ENCODE results near the gene MAFB.
"Not testable (repeated sequence)": the region's sequence is repeated elsewhere in the genome, so short reads cannot be mapped to it uniquely, and the experiment has no call there.

Gene MAFB

DNA sequence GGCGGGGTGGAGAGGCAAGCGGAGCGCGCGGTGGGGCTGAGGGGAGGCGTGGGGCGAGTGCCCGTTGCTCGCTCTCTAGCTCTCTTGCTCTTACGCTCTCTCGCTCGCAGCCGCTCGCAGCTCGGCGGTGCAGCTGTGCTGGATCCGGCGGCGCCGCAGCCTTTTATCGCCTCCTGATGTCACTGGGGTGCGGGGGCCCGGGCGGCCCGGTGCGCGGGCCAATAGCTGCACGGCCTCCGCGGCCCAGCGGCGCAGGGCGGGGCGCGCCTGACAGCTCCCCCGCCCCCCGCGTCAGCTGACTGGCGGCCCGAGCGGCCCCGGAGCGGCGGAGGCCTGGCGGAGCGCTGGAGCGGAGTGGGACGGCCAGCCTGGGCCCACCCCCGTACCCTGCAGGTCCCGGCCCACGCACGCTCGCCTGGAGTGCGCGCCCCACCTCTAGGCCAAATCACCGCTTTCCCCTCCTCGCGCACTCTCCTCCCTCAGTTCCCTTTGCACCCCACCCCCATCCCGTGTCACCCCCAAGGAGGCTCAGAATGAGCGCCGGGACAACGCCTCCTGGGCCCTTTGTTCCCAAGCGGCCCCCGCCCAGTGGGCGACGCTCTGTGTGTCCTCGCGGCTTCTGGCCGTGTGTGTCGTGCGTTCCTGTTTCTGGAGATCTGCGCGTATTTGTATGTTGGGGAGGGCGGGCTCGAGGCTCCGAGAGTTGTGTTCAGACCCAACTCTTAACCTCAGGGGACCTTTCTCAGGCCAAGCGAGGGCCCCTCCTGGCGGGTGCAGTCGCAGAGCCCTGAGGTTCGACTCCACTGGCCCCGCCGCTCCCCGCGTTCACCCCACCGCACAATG, at the start of gene MAFB:
Gene MAFB (minus strand): TSS at position 137 of the 843 bp plus-strand sequence. CDS start 386 bp downstream, outside the sequence.
- peaks cover 12% of the 10 kb centered on the region for H3K4me1 ChIP-seq (ENCODE audit: control insufficient read depth, low read depth, low read length)
- peaks cover 100% of the 10 kb centered on the region for H3K27me3 ChIP-seq (ENCODE audit: control insufficient read depth, insufficient read depth, low read length)
- peak within 1 kb of the TSS; percentile 60 for H3K4me3 ChIP-seq (ENCODE audit: low read length)
- H3K27ac ChIP-seq (ENCODE audit: low read length): no peak within 1 kb of the TSS
- H3K36me3 ChIP-seq (ENCODE audit: control insufficient read depth, low read depth, low read length): no peaks in the 10 kb centered on the region
- no peaks in the 10 kb centered on the region for H3K9me3 ChIP-seq (ENCODE audit: control insufficient read depth, low read depth, low read length)
- peak within 1 kb of the TSS; percentile 42 for H3K9ac ChIP-seq (ENCODE audit: low read length)

DNA sequence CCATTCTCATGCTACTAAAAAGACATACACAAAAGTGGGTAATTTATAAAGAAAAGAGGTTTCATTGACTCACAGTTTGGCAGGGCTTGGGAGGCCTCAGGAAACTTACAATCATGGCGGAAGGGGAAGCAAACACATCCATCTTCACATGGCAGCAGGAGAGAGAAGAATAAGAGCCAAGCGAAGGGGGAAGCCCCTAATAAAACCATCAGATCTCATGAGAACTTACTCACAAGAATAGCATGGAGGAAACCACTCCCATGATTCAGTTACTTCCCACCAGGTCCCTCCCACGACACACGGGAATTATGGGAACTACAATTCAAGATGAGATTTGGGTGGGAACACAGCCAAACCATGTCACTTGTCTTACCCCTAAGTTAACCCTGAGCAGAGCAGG, 47.4 kb upstream of the MAFB start:
- H3K36me3 ChIP-seq (ENCODE audit: control insufficient read depth, low read depth, low read length); H3K9ac ChIP-seq (ENCODE audit: low read length); H3K4me1 ChIP-seq (ENCODE audit: control insufficient read depth, low read depth, low read length); H3K27me3 ChIP-seq (ENCODE audit: control insufficient read depth, insufficient read depth, low read length); H3K27ac ChIP-seq (ENCODE audit: low read length); H3K4me3 ChIP-seq (ENCODE audit: low read length); H3K9me3 ChIP-seq (ENCODE audit: control insufficient read depth, low read depth, low read length): not testable (repeated sequence)

DNA sequence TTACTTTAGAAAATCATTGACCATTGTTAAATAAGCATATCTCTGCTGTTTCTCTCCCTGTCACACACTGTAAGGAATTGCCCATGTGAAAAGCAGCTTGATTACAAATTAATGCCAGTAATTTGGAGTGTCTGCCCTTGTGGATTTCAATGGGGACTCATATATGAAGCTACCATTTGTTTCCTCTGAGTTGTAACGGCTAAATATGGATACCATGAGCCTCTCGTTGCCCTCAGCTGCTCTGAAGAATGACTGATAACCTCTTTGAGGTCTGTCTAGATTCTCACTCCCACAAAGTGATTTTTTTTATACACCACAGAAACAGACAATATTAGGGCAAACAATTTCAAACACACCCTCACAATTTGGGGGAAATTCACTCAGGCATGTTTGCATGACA, 40.0 kb upstream of the MAFB start:
- no peaks in the 10 kb centered on the region for H3K4me1 ChIP-seq (ENCODE audit: control insufficient read depth, low read depth, low read length)
- H3K4me3 ChIP-seq (ENCODE audit: low read length): no peak overlapping the region
- H3K27ac ChIP-seq (ENCODE audit: low read length): no peak overlapping the region
- no peaks in the 10 kb centered on the region for H3K36me3 ChIP-seq (ENCODE audit: control insufficient read depth, low read depth, low read length)
- no peaks in the 10 kb centered on the region for H3K9me3 ChIP-seq (ENCODE audit: control insufficient read depth, low read depth, low read length)
- H3K9ac ChIP-seq (ENCODE audit: low read length): no peak overlapping the region
- no peaks in the 10 kb centered on the region for H3K27me3 ChIP-seq (ENCODE audit: control insufficient read depth, insufficient read depth, low read length)

DNA sequence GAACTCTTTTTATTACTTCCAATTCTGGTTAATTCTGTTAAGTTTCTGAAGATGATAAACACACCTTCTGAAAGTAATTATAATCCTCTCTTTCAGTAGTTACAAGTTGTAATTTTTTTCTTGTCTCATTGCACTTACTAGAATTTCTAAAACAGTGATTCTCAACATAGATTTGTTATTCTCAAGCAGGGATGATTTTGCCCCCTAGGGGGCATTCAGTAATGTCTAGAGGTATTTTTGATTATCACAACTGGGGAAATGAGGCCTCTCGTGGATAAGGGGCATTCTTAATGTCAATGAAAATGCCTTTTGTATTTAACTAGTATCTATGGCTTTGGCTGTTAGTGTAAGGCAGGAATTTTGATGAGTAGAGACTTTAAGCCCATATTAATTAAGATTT, 39.4 kb upstream of the MAFB start:
- Histone ChIP-seq H3K4me3 (ENCODE audit: low read length) (no peak overlapping the region), H3K9ac (ENCODE audit: low read length) (no peak overlapping the region), H3K27ac (ENCODE audit: low read length) (no peak overlapping the region), H3K27me3 (ENCODE audit: control insufficient read depth, insufficient read depth, low read length) (no peaks in the 10 kb centered on the region), H3K36me3 (ENCODE audit: control insufficient read depth, low read depth, low read length) (no peaks in the 10 kb centered on the region), H3K4me1 (ENCODE audit: control insufficient read depth, low read depth, low read length) (no peaks in the 10 kb centered on the region), H3K9me3 (ENCODE audit: control insufficient read depth, low read depth, low read length) (no peaks in the 10 kb centered on the region)

DNA sequence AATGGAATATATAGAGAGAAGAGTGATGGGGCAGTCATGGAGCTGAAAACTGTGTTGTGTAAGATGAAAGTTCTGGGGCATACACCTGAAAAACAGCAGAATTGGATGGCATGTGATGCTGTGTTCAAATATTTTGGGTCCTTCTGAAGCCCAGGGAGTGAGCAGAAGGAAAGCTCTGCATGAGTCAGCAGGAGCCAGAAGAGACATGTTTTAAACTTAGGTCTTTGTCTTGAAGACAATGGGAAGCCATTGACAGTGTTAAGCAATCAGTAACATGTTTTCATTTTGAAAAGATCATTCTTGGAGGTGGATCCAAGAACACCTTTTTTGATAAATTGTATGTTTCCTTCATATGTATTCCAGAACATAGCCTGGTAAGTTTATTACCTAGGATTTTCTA, 38.9 kb upstream of the MAFB start:
- H3K9ac ChIP-seq (ENCODE audit: low read length): no peak overlapping the region
- H3K27me3 ChIP-seq (ENCODE audit: control insufficient read depth, insufficient read depth, low read length): no peaks in the 10 kb centered on the region
- no peaks in the 10 kb centered on the region for H3K4me1 ChIP-seq (ENCODE audit: control insufficient read depth, low read depth, low read length)
- H3K9me3 ChIP-seq (ENCODE audit: control insufficient read depth, low read depth, low read length): no peaks in the 10 kb centered on the region
- H3K27ac ChIP-seq (ENCODE audit: low read length): no peak overlapping the region
- H3K36me3 ChIP-seq (ENCODE audit: control insufficient read depth, low read depth, low read length): no peaks in the 10 kb centered on the region
- no peak overlapping the region for H3K4me3 ChIP-seq (ENCODE audit: low read length)

DNA sequence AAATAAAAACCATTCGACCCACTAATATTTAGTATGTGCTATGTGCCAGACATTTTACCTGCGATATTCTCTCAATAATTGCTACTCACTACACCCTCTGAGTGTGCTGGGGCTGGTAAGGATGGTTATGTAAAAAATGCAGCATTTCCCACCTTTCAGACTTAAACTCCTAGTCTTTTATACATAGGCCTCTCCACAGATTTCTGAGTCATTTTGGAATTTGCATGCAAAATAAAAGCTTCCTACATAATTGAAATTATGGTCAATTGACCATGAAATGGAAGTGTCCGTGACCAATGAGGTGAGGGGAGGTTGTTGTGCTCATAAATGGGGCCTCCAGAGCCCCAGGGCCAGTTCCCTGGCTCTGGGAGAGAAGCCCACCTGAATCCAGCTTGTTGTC, 37.7 kb upstream of the MAFB start:
- Histone ChIP-seq H3K27me3 (ENCODE audit: control insufficient read depth, insufficient read depth, low read length) (no peaks in the 10 kb centered on the region), H3K4me3 (ENCODE audit: low read length) (no peak overlapping the region), H3K9me3 (ENCODE audit: control insufficient read depth, low read depth, low read length) (no peaks in the 10 kb centered on the region), H3K9ac (ENCODE audit: low read length) (no peak overlapping the region), H3K36me3 (ENCODE audit: control insufficient read depth, low read depth, low read length) (no peaks in the 10 kb centered on the region), H3K4me1 (ENCODE audit: control insufficient read depth, low read depth, low read length) (no peaks in the 10 kb centered on the region), H3K27ac (ENCODE audit: low read length) (no peak overlapping the region)

DNA sequence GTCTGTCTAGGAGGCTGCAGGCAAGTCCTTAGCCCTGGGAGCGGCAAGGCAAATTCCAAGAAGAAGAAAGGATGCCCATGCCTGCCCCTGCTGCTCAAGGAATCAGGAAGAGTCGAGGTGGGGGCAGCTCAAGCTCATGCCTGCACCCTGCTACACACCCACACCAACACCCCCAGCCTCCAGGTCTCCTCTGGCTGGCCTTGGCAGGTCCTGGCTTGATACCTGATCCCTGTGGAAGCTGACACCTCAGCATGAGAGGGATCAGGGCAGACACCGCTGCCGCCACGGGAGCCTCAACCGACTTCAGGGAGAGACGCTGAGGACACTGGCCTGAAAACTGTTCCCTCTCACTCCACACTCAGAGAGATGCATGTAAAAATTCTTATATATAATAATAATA, 35.5 kb upstream of the MAFB start:
- H3K27me3 ChIP-seq (ENCODE audit: control insufficient read depth, insufficient read depth, low read length): no peaks in the 10 kb centered on the region
- no peaks in the 10 kb centered on the region for H3K36me3 ChIP-seq (ENCODE audit: control insufficient read depth, low read depth, low read length)
- H3K9ac ChIP-seq (ENCODE audit: low read length): no peak overlapping the region
- no peaks in the 10 kb centered on the region for H3K9me3 ChIP-seq (ENCODE audit: control insufficient read depth, low read depth, low read length)
- H3K4me3 ChIP-seq (ENCODE audit: low read length): no peak overlapping the region
- H3K27ac ChIP-seq (ENCODE audit: low read length): no peak overlapping the region
- no peaks in the 10 kb centered on the region for H3K4me1 ChIP-seq (ENCODE audit: control insufficient read depth, low read depth, low read length)

DNA sequence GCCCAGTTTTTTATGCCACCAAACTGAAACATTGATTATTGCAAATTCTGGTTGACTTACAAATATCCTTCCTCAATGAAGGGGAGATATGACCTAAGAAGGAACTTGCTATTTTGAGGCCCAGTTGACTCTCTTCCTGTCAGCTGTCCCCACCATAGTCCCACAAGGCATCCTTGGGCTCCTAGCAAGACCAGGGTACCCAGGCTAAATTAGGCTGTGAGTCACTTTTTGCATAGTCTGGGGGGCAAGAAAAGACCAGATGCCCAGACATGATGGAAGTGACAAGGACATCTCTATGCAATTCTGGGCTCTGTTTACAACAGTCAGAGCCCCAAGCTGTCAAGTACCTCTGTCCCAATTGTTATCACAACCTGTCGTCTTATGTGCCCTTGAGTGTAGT, 31.8 kb upstream of the MAFB start:
- no peak overlapping the region for H3K4me3 ChIP-seq (ENCODE audit: low read length)
- no peak overlapping the region for H3K27ac ChIP-seq (ENCODE audit: low read length)
- H3K36me3 ChIP-seq (ENCODE audit: control insufficient read depth, low read depth, low read length): no peaks in the 10 kb centered on the region
- H3K9ac ChIP-seq (ENCODE audit: low read length): no peak overlapping the region
- H3K4me1 ChIP-seq (ENCODE audit: control insufficient read depth, low read depth, low read length): no peaks in the 10 kb centered on the region
- H3K9me3 ChIP-seq (ENCODE audit: control insufficient read depth, low read depth, low read length): no peaks in the 10 kb centered on the region
- no peaks in the 10 kb centered on the region for H3K27me3 ChIP-seq (ENCODE audit: control insufficient read depth, insufficient read depth, low read length)

DNA sequence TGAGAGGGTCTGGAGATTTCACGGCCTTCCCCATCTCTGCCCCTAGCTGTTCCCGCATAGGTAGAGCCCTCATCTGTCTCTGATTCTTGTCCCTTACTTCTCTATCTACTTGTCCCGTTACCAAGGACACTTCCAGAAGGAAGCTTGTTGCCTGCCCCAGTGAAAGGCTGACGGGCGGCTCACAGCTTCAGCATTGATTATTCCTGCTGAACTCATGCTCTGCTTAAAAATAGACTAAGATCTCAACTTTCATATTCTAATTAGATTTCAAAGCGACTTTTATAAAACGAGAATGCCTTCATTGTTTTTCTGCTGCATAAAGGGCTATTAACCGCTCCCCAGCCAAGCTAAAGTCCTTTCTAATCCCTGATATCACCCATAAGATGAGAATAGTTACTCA, 31.1 kb upstream of the MAFB start:
- no peak overlapping the region for H3K27ac ChIP-seq (ENCODE audit: low read length)
- H3K36me3 ChIP-seq (ENCODE audit: control insufficient read depth, low read depth, low read length): no peaks in the 10 kb centered on the region
- no peaks in the 10 kb centered on the region for H3K27me3 ChIP-seq (ENCODE audit: control insufficient read depth, insufficient read depth, low read length)
- H3K4me3 ChIP-seq (ENCODE audit: low read length): no peak overlapping the region
- H3K9me3 ChIP-seq (ENCODE audit: control insufficient read depth, low read depth, low read length): no peaks in the 10 kb centered on the region
- no peak overlapping the region for H3K9ac ChIP-seq (ENCODE audit: low read length)
- H3K4me1 ChIP-seq (ENCODE audit: control insufficient read depth, low read depth, low read length): no peaks in the 10 kb centered on the region

DNA sequence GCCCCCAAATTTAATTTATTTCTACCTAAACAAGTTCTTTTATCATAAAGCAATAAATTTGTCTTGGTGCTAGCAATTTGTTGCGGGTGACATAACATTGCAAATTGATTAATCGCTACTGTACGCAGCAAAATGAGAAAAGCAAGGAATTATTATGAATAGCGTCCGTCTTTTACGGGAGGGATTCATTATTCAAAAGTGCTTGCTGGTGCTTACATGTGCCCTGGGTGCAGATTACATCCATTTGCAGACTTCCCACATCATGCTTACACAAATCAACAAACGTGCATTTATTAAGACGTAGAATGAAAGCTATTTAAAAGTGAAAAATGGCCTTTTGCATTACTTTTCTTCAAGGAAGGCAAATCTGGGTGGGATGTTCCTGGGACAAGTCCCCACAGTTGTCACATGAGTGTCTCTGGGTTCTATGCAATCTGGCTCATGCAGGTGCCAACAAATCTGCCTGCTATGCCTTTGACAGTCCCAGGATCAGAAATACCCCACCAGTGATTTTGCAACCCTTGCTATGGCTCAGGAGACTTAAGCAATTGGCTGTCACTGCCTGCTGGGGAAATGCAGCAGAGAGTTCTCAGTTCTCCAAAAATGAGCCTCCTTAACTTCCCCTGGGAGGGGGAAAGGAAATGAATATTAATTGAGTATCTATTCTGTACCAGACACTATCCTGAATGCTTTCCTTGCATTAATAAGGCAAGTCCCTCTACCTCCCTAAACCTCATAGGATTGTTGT, 30.1 kb upstream of the MAFB start:
- Histone ChIP-seq H3K4me1 (ENCODE audit: control insufficient read depth, low read depth, low read length) (no peaks in the 10 kb centered on the region), H3K9ac (ENCODE audit: low read length) (no peak overlapping the region), H3K9me3 (ENCODE audit: control insufficient read depth, low read depth, low read length) (no peaks in the 10 kb centered on the region), H3K27ac (ENCODE audit: low read length) (no peak overlapping the region), H3K27me3 (ENCODE audit: control insufficient read depth, insufficient read depth, low read length) (no peaks in the 10 kb centered on the region), H3K4me3 (ENCODE audit: low read length) (no peak overlapping the region), H3K36me3 (ENCODE audit: control insufficient read depth, low read depth, low read length) (no peaks in the 10 kb centered on the region)

DNA sequence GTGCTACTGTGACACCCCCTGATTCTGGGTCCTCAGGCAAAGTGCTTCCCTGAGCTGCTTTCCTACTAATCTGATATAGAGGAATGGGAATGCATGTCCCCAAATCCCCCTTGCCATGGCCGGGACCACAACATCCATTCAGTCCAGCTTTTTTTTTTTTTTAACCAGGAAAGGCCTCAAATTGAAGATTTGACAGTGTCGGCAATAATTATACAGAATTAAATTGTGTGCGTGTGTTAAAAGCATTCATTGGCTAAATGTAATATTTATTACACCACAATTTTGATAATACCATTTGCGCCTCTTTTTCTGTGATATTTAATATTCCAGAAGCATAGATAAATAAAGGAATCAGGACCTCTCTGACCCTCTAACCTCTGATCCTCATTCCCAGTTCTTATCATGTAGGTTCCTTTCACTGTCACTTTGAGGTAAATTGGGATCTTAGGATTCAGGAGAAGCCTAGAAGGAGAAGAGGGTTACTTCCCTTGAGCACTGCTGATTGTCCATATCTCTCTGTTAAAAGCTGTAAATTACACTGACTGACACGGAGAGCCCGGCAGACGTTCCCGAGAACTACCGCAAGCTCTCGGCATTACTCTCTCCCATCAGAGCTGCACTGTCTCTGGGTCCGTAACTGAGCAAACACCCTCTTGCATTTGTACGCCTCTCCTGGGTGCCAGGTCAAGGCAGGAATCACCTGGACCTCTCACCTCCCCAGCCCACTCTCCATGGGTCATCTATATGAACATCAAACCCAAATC, 29.4 kb upstream of the MAFB start:
- H3K4me1 ChIP-seq (ENCODE audit: control insufficient read depth, low read depth, low read length): no peaks in the 10 kb centered on the region
- H3K36me3 ChIP-seq (ENCODE audit: control insufficient read depth, low read depth, low read length): no peaks in the 10 kb centered on the region
- no peak overlapping the region for H3K27ac ChIP-seq (ENCODE audit: low read length)
- no peaks in the 10 kb centered on the region for H3K27me3 ChIP-seq (ENCODE audit: control insufficient read depth, insufficient read depth, low read length)
- no peaks in the 10 kb centered on the region for H3K9me3 ChIP-seq (ENCODE audit: control insufficient read depth, low read depth, low read length)
- H3K9ac ChIP-seq (ENCODE audit: low read length): no peak overlapping the region
- no peak overlapping the region for H3K4me3 ChIP-seq (ENCODE audit: low read length)

Data from iPS-18a (cell line).